HL-60 (cell line): ENCODE measurements around the gene NAV2.

Experiments
- DNase-seq, 2 experiments: peaks; one replicate each; pipeline ENCODE4 v3.0.0-alpha.2; 2010 to 2020; ENCODE audit warnings: low read depth in 1 of 2, low spot score in 1 of 2
- H3K27ac ChIP-seq: fragments of 250-450 bp; sonication (Bioruptor Pico); replicated peaks from 2 replicates; pipeline ENCODE4 v1.5.1; 2020; ENCODE audit warnings: mild to moderate bottlenecking, moderate library complexity
- H3K27me3 ChIP-seq: fragments of 250-450 bp; sonication (Bioruptor Pico); 2 replicates; pipeline ENCODE4 v1.5.1; 2021; ENCODE audit warnings: mild to moderate bottlenecking, moderate library complexity; ENCODE audit not compliant: insufficient read depth, poor library complexity, severe bottlenecking
- H3K4me3 ChIP-seq: replicated peaks from 2 replicates; pipeline ENCODE4 v1.5.1; 2011; ENCODE audit warnings: mild to moderate bottlenecking, control low read depth, low read length; ENCODE audit not compliant: insufficient read depth
- GABPA ChIP-seq: IDR thresholded peaks from 2 replicates; pipeline ENCODE4 v1.6.1; 2012; ENCODE audit warnings: low read depth
- POLR2AphosphoS5 ChIP-seq: IDR thresholded peaks from 2 replicates; pipeline ENCODE4 v1.6.1; 2012; ENCODE audit warnings: low read depth
- REST ChIP-seq: IDR thresholded peaks from 2 replicates; pipeline ENCODE4 v1.6.1; 2012; ENCODE audit warnings: low read depth; ENCODE audit not compliant: insufficient replicate concordance
- SPI1 ChIP-seq: IDR thresholded peaks from 2 replicates; pipeline ENCODE4 v1.6.1; 2012; ENCODE audit warnings: low read depth, mild to moderate bottlenecking, borderline replicate concordance
- TF ChIP-seq, protein P1 (sequence below): IDR thresholded peaks from one replicate; pipeline ENCODE4 v1.5.1; 2011; ENCODE audit warnings: low read length, control low read depth, inconsistent platforms; ENCODE audit not compliant: insufficient read depth

NAV2 gene

DNA sequence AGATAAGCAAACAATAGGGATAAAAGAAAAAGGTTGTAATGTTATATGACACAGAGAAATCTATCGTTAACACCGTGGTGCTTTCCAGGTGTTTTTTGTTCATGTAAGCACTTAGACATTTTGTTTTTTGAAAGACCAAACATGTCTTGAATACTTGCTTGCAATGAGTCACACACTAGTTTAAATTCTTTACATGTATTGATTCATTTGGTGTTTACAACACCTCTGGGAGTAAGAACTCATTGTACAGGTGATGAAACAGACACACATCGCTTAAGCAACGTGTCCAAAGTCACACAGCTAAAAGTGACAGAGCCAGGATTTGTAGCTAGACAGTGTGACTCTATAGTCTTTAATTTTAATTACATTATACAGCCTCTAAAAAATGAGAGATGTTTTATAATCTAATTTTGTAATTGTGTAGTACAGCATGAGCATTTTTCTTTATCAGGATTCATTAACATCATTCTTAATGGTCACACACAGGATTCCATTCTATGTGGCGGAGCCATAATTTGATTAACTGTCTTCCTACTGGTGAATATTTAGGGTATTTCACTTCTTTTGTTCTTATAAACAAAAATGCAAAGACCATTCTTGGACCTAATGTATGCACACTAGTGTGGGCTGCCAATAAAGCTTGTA is 298.8 kb downstream of the NAV2 start:
- DNase-seq = no peak
- Histone ChIP-seq H3K27me3 (no peaks in the 10 kb centered on the region), H3K4me3 (no peak overlapping the region), H3K27ac (no peak overlapping the region)
- TF ChIP-seq POLR2AphosphoS5 (no peak), SPI1 (no peak), REST (no peak), GABPA (no peak)
- TF ChIP-seq, protein P1, sequence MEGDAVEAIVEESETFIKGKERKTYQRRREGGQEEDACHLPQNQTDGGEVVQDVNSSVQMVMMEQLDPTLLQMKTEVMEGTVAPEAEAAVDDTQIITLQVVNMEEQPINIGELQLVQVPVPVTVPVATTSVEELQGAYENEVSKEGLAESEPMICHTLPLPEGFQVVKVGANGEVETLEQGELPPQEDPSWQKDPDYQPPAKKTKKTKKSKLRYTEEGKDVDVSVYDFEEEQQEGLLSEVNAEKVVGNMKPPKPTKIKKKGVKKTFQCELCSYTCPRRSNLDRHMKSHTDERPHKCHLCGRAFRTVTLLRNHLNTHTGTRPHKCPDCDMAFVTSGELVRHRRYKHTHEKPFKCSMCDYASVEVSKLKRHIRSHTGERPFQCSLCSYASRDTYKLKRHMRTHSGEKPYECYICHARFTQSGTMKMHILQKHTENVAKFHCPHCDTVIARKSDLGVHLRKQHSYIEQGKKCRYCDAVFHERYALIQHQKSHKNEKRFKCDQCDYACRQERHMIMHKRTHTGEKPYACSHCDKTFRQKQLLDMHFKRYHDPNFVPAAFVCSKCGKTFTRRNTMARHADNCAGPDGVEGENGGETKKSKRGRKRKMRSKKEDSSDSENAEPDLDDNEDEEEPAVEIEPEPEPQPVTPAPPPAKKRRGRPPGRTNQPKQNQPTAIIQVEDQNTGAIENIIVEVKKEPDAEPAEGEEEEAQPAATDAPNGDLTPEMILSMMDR = no peak

- no peak for TF ChIP-seq SPI1
- TF ChIP-seq POLR2AphosphoS5 = no peak
- TF ChIP-seq REST = no peak
- no peak for TF ChIP-seq GABPA
- TF ChIP-seq, protein P1 = no peak
- H3K4me3 ChIP-seq = no peak overlapping the region
- H3K27me3 ChIP-seq = no peaks in the 10 kb centered on the region
- no peak for DNase-seq
- H3K27ac ChIP-seq = no peak overlapping the region
These were observed 300.9 kb downstream of the NAV2 start for GRCh38 chr11:20013346-20014066.

GRCh38 chr11:20014067-20014402 is 301.4 kb downstream of the NAV2 start:
- no peak for DNase-seq
- TF ChIP-seq GABPA (no peak), SPI1 (no peak), POLR2AphosphoS5 (no peak), REST (no peak)
- TF ChIP-seq, protein P1 = no peak
- Histone ChIP-seq H3K4me3 (no peak overlapping the region), H3K27me3 (no peaks in the 10 kb centered on the region), H3K27ac (no peak overlapping the region)
